Astrocyte of the cerebellum (primary cell): Measurements from ENCODE around the gene PARP12.

Source experiments
- DNase-seq: peaks from one replicate; pipeline ENCODE4 v3.0.0-alpha.2; 2011; ENCODE audit warnings: low read depth
- H3K4me3 ChIP-seq: 2 replicates; pipeline ENCODE4 v1.5.1; 2011; ENCODE audit warnings: mild to moderate bottlenecking, low read depth, low read length, moderate library complexity
- CTCF ChIP-seq: IDR thresholded peaks from 2 replicates; pipeline ENCODE4 v1.5.1; 2012; ENCODE audit warnings: low read length, low read depth, moderate library complexity, mild to moderate bottlenecking; ENCODE audit errors: missing control alignments
- in situ Hi-C: cut with HindIII; loops from 2 replicates; pipeline ENCODE4 v1.10.0; 2017; ENCODE audit warnings: low sequenced_read_pairs

The PARP12 gene

GRCh38 chr7:140070546-140070945 is 7.8 kb upstream of the PARP12 start:
- TF ChIP-seq CTCF: no peak
- in situ Hi-C loops: no loop called here
- no peak for DNase-seq
- no peak overlapping the region for H3K4me3 ChIP-seq

GRCh38 chr7:140069298-140069949 is 6.7 kb upstream of the PARP12 start:
- TF ChIP-seq CTCF: no peak
- H3K4me3 ChIP-seq: no peak overlapping the region
- in situ Hi-C loops: no loop called here
- DNase-seq: no peak

GRCh38 chr7:140068033-140068432 is 5.3 kb upstream of the PARP12 start:
- no peak for DNase-seq
- in situ Hi-C loops: no loop called here
- no peak for TF ChIP-seq CTCF
- no peak overlapping the region for H3K4me3 ChIP-seq

- no peak for DNase-seq
- no peak overlapping the region for H3K4me3 ChIP-seq
- in situ Hi-C loops: no loop called here
- no peak for TF ChIP-seq CTCF
These were observed 4.3 kb upstream of the PARP12 start for GRCh38 chr7:140067052-140067451.

- H3K4me3 ChIP-seq: peak overlapping the region; percentile 57
- no peak for TF ChIP-seq CTCF
- in situ Hi-C loops: no loop called here
- no peak for DNase-seq
These were observed 628 bp downstream of the PARP12 start for GRCh38 chr7:140062118-140062527.

- H3K4me3 ChIP-seq: peak overlapping the region; percentile 57
These were observed 1.2 kb downstream of the PARP12 start for GRCh38 chr7:140061607-140061930.

More at GRCh38 chr7:140061607-140061930, 1.2 kb downstream of the PARP12 start:
- DNase-seq: no peak
- in situ Hi-C loops: no loop called here
- no peak for TF ChIP-seq CTCF
